HG03060 (cell line): ENCODE results near the gene ENKD1.

Experiments
- ATAC-seq: cut with Tn5 transposase; IDR thresholded peaks from one replicate; pipeline ENCODE4 v1.9.1; 2021; ENCODE audit warnings: low read depth, moderate number of reproducible peaks; ENCODE audit not compliant: unreplicated experiment

The ENKD1 gene

GRCh38 chr16:67652578-67653127 is 13.9 kb downstream of the ENKD1 start:
- ATAC-seq: no peak

- no peak for ATAC-seq
Observed at GRCh38 chr16:67651847-67652246, 14.7 kb downstream of the ENKD1 start.

GRCh38 chr16:67651039-67651438 is 15.5 kb downstream of the ENKD1 start:
- ATAC-seq: no peak

- no peak for ATAC-seq
Observed at GRCh38 chr16:67650023-67650422, 16.5 kb downstream of the ENKD1 start.

GRCh38 chr16:67649494-67649931 is 17.0 kb downstream of the ENKD1 start:
- ATAC-seq: no peak

- ATAC-seq: no peak
Observed at GRCh38 chr16:67648764-67649407, 17.7 kb downstream of the ENKD1 start.

GRCh38 chr16:67648088-67648763 is 18.3 kb downstream of the ENKD1 start:
- no peak for ATAC-seq

GRCh38 chr16:67647681-67648080 is 18.9 kb downstream of the ENKD1 start:
- no peak for ATAC-seq

- ATAC-seq: no peak
Observed at GRCh38 chr16:67647111-67647651, 19.4 kb downstream of the ENKD1 start.

GRCh38 chr16:67645397-67646121 is 21.0 kb downstream of the ENKD1 start:
- no peak for ATAC-seq

- ATAC-seq: no peak
Observed at GRCh38 chr16:67644038-67644437, 22.5 kb downstream of the ENKD1 start.

GRCh38 chr16:67641779-67642708 is 24.5 kb downstream of the ENKD1 start:
- ATAC-seq: no peak

- no peak for ATAC-seq
Observed at GRCh38 chr16:67637625-67638024, 28.9 kb downstream of the ENKD1 start.

GRCh38 chr16:67636713-67637112 is 29.8 kb downstream of the ENKD1 start:
- no peak for ATAC-seq

GRCh38 chr16:67632415-67633172 is 34.0 kb downstream of the ENKD1 start:
- ATAC-seq: no peak

- no peak for ATAC-seq
Observed at GRCh38 chr16:67628216-67628615, 38.3 kb downstream of the ENKD1 start.

GRCh38 chr16:67613808-67614207 is 52.7 kb downstream of the ENKD1 start:
- ATAC-seq: no peak
